GM18505 (cell line): ENCODE data around the gene NSD2.

Experiments used
- ATAC-seq: cut with Tn5 transposase; IDR thresholded peaks from one replicate; pipeline ENCODE4 v1.9.1; 2021; ENCODE audit not compliant: unreplicated experiment
- POLR2A ChIP-seq: IDR thresholded peaks from 4 replicates; pipeline ENCODE4 v1.6.1; 2011; ENCODE audit warnings: borderline replicate concordance; ENCODE audit not compliant: insufficient read depth, insufficient read length; ENCODE audit errors: extremely low read depth

NSD2 gene

GRCh38 chr4:1863297-1864033 is 7.7 kb upstream of the NSD2 start:
- no peak for ATAC-seq
- TF ChIP-seq POLR2A: no peak

DNA sequence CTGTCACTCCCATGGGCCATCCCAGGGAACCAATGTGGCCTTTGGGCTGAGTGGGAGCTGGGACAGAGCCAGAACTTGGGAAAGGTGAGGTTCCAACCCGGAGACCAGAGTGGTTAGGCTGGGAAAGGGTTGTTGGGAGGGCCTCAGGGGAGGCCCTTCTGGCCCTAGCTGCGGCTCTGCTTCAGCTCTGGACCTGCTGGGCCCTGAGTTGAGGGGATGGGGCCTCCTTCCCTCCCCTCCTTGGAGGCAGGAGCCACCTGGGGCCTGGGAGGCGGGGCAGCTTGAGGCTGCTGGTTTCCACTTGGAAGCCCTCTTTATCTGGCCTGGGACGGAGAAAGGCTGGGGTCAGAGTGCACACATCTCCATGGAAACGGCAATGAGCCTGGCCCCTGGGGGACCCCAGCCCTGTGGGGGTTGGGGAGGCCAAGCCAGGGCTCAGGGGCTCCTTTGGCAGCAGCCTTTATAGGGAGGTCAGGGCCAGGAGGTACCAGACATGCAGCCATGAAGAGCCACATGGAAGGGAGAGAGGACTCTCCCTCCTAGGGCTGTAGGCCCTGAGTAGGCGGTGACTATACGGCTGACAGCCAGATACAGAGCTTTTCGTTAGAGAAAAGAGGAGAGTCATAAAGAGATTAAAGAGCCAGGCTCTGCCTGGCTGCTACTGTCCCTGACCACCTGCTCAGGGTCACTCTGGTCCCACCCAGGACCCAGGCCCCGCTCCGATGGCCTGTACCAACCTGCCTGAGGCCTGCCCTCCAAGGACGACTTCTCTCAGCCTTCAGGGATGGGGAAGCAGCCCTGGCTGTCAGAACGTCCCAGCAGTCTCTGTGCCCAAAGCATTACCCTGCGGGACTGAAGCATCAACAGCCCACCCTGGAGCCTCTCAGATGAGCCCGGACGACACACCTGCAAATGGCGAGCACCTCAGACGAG is 6.9 kb upstream of the NSD2 start:
- TF ChIP-seq POLR2A: no peak
- no peak for ATAC-seq

DNA sequence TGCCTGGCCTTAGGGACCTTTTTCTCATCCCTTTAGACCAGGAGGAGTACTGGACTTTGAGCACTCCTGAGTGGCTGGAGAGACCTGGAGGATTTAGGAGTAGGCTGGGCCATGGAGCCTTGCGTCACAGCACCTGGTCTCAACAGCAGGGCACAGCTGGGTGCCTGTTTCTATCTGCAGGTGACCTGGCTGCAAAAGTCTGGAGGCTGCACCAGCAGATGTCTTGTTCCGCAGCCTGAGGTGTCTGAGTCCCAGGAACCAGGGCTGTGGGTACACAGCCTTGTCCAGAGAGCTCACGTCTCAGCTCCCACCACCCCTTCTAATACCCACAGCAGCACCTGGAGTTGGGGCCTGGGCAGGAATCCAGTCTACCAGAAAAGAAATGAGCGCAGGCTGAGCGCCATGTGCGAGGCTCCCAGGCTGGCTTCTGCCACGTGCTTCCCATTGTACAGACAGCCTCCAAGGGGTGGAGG is 5.0 kb upstream of the NSD2 start:
- no peak for TF ChIP-seq POLR2A

GRCh38 chr4:1868293-1868692 is 2.9 kb upstream of the NSD2 start:
- no peak for TF ChIP-seq POLR2A
- ATAC-seq: no peak

More for the DNA sequence above, 5.0 kb upstream of the NSD2 start:
- ATAC-seq: no peak

GRCh38 chr4:1868912-1869311 is 2.3 kb upstream of the NSD2 start:
- no peak for ATAC-seq
- TF ChIP-seq POLR2A: no peak

- no peak for TF ChIP-seq POLR2A
- no peak for ATAC-seq
Measured at GRCh38 chr4:1869530-1870327, 1.5 kb upstream of the NSD2 start.

- no peak for TF ChIP-seq POLR2A
- peak; percentile 44 for ATAC-seq
Measured at GRCh38 chr4:1870328-1870577, 940 bp upstream of the NSD2 start.

GRCh38 chr4:1871471-1872021 is 353 bp downstream of the NSD2 start:
- TF ChIP-seq POLR2A: no peak
- peak; percentile 2 for ATAC-seq

GRCh38 chr4:1872870-1873269 is 1.7 kb downstream of the NSD2 start:
- peak; percentile 67 for TF ChIP-seq POLR2A
- no peak for ATAC-seq

GRCh38 chr4:1873291-1873690 is 2.1 kb downstream of the NSD2 start:
- no peak for TF ChIP-seq POLR2A
- no peak for ATAC-seq

GRCh38 chr4:1873776-1874175 is 2.6 kb downstream of the NSD2 start:
- ATAC-seq: no peak
- no peak for TF ChIP-seq POLR2A

- TF ChIP-seq POLR2A: no peak
- no peak for ATAC-seq
Measured at GRCh38 chr4:1874201-1874600, 3.0 kb downstream of the NSD2 start.

- no peak for TF ChIP-seq POLR2A
Measured at GRCh38 chr4:1879485-1879884, 8.3 kb downstream of the NSD2 start.

GRCh38 chr4:1880332-1880731 is 9.1 kb downstream of the NSD2 start:
- ATAC-seq: no peak
- TF ChIP-seq POLR2A: no peak

More at GRCh38 chr4:1879485-1879884, 8.3 kb downstream of the NSD2 start:
- ATAC-seq: no peak

DNA sequence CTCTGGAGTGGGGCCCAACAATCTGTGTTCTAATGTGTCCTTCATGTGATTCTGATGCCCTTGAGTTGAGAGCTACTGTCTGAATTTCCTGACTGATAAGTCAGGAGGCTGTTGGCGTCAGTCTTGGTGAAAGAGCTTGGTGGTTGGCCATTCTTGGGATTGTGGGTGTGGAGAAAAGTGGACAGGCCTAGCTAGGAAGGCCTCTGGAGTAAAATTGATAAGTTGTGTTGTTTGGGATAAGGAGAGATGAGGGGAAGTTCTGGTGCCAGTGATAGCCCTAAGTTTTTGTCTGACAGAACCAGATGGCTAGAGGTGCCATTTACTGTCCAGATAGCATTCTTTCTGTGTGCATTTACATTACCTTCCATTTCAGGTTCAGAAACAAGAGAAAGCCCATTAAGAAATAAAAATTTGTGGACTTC is 11.7 kb downstream of the NSD2 start:
- TF ChIP-seq POLR2A: no peak
- no peak for ATAC-seq
